ACC112 (cell line): Measurements from ENCODE around the gene LST1.
A peak's percentile ranks its signal among the peaks of the same experiment; 100 is the strongest.

ENCODE experiments used
- H2AFZ ChIP-seq: fragments of 200-600 bp; sonication (generic); one replicate; pipeline ENCODE4 v1.6.0; 2017; ENCODE audit warnings: antibody characterized with exemption, low read length; ENCODE audit not compliant: unreplicated experiment
- H3K27ac ChIP-seq: fragments of 200-600 bp; sonication (generic); 2 replicates; pipeline ENCODE4 v1.5.1; 2014; ENCODE audit warnings: low read depth, mild to moderate bottlenecking, antibody characterized with exemption, low read length, moderate library complexity
- H3K27me3 ChIP-seq: fragments of 200-600 bp; sonication (generic); 2 replicates; pipeline ENCODE4 v1.6.1; 2014; ENCODE audit warnings: mild to moderate bottlenecking, antibody characterized with exemption, low read length, moderate library complexity, mixed read lengths; ENCODE audit not compliant: insufficient read depth
- H3K36me3 ChIP-seq: fragments of 200-600 bp; sonication (generic); 2 replicates; pipeline ENCODE4 v1.6.1; 2016; ENCODE audit warnings: mild to moderate bottlenecking, antibody characterized with exemption, low read length, moderate library complexity, mixed read lengths; ENCODE audit not compliant: insufficient read depth
- H3K4me1 ChIP-seq: fragments of 200-600 bp; sonication (generic); one replicate; pipeline ENCODE4 v1.6.1; 2016; ENCODE audit warnings: low read length, mixed read lengths; ENCODE audit not compliant: insufficient read depth, unreplicated experiment, control insufficient read depth
- H3K4me3 ChIP-seq: fragments of 200-600 bp; sonication (generic); 2 replicates; pipeline ENCODE4 v1.5.1; 2014; ENCODE audit warnings: mild to moderate bottlenecking, low read depth, low read length
- H3K79me2 ChIP-seq: fragments of 200-600 bp; sonication (generic); one replicate; pipeline ENCODE4 v1.6.0; 2016; ENCODE audit warnings: low read length; ENCODE audit not compliant: control insufficient read depth, unreplicated experiment, insufficient read depth

LST1 gene

GRCh38 chr6:31609519-31610406 is 23.7 kb downstream of the LST1 start:
- H3K4me1 ChIP-seq = no peaks in the 10 kb centered on the region
- H2AFZ ChIP-seq = no peak overlapping the region
- no peak overlapping the region for H3K27ac ChIP-seq
- no peak overlapping the region for H3K4me3 ChIP-seq
- H3K36me3 ChIP-seq = no peaks in the 10 kb centered on the region
- H3K79me2 ChIP-seq = no peaks in the 10 kb centered on the region
- H3K27me3 ChIP-seq = no peaks in the 10 kb centered on the region

- H3K79me2 ChIP-seq = no peaks in the 10 kb centered on the region
Measured at GRCh38 chr6:31610968-31611367, 24.9 kb downstream of the LST1 start.

GRCh38 chr6:31614075-31614619 is 28.1 kb downstream of the LST1 start:
- no peaks in the 10 kb centered on the region for H3K79me2 ChIP-seq
- no peaks in the 10 kb centered on the region for H3K4me1 ChIP-seq
- H3K4me3 ChIP-seq = no peak overlapping the region
- no peak overlapping the region for H3K27ac ChIP-seq
- H3K36me3 ChIP-seq = no peaks in the 10 kb centered on the region
- no peak overlapping the region for H2AFZ ChIP-seq
- no peaks in the 10 kb centered on the region for H3K27me3 ChIP-seq

More at GRCh38 chr6:31610968-31611367, 24.9 kb downstream of the LST1 start:
- Histone ChIP-seq H3K27me3 (no peaks in the 10 kb centered on the region), H2AFZ (no peak overlapping the region), H3K36me3 (no peaks in the 10 kb centered on the region), H3K4me1 (no peaks in the 10 kb centered on the region), H3K27ac (no peak overlapping the region), H3K4me3 (no peak overlapping the region)

GRCh38 chr6:31614684-31615578 is 28.9 kb downstream of the LST1 start, which contains the start of gene AIF1:
Gene AIF1 (plus strand): TSS chr6:31615234. CDS start chr6:31615330, 96 bp downstream.
- no peak within 1 kb of the TSS for H3K27ac ChIP-seq
- H3K27me3 ChIP-seq = no peaks in the 10 kb centered on the region
- no peaks in the 10 kb centered on the region for H3K36me3 ChIP-seq
- no peak within 1 kb of the TSS for H2AFZ ChIP-seq
- no peak within 1 kb of the TSS for H3K4me3 ChIP-seq
- H3K4me1 ChIP-seq = no peaks in the 10 kb centered on the region
- H3K79me2 ChIP-seq = no peaks in the 10 kb centered on the region

GRCh38 chr6:31615748-31616147 is 29.7 kb downstream of the LST1 start:
- no peaks in the 10 kb centered on the region for H3K79me2 ChIP-seq
- no peaks in the 10 kb centered on the region for H3K4me1 ChIP-seq
- no peak overlapping the region for H3K27ac ChIP-seq
- H3K27me3 ChIP-seq = no peaks in the 10 kb centered on the region
- H3K36me3 ChIP-seq = no peaks in the 10 kb centered on the region
- no peak overlapping the region for H2AFZ ChIP-seq
- H3K4me3 ChIP-seq = no peak overlapping the region

GRCh38 chr6:31617010-31617409 is 30.9 kb downstream of the LST1 start:
- H2AFZ ChIP-seq = no peak overlapping the region
- no peaks in the 10 kb centered on the region for H3K4me1 ChIP-seq
- peaks cover 12% of the 10 kb centered on the region for H3K79me2 ChIP-seq
- H3K27me3 ChIP-seq = no peaks in the 10 kb centered on the region
- no peaks in the 10 kb centered on the region for H3K36me3 ChIP-seq
- H3K4me3 ChIP-seq = no peak overlapping the region
- H3K27ac ChIP-seq = no peak overlapping the region

- Histone ChIP-seq H3K79me2 (peaks cover 40% of the 10 kb centered on the region), H3K27me3 (no peaks in the 10 kb centered on the region), H3K27ac (peak overlapping the region; percentile 98), H2AFZ (peak overlapping the region; percentile 64), H3K36me3 (peaks cover 13% of the 10 kb centered on the region), H3K4me3 (peak overlapping the region; percentile 94), H3K4me1 (peaks cover 7% of the 10 kb centered on the region)
Measured at GRCh38 chr6:31619805-31620585, 33.9 kb downstream of the LST1 start.

- H3K36me3 ChIP-seq = peaks cover 21% of the 10 kb centered on the region
- H3K27ac ChIP-seq = peak within 1 kb of the TSS; percentile 98
- peaks cover 47% of the 10 kb centered on the region for H3K79me2 ChIP-seq
- peak within 1 kb of the TSS; percentile 64 for H2AFZ ChIP-seq
- H3K4me3 ChIP-seq = peak within 1 kb of the TSS; percentile 94
- peaks cover 7% of the 10 kb centered on the region for H3K4me1 ChIP-seq
- no peaks in the 10 kb centered on the region for H3K27me3 ChIP-seq
Measured at GRCh38 chr6:31620586-31621319, 34.7 kb downstream of the LST1 start, which contains the start of gene PRRC2A. Gene PRRC2A (plus strand): TSS chr6:31620715. CDS start chr6:31622790, 2,075 bp downstream.

- H3K36me3 ChIP-seq = peaks cover 27% of the 10 kb centered on the region
- peak overlapping the region; percentile 94 for H3K4me3 ChIP-seq
- peak overlapping the region; percentile 81 for H3K27ac ChIP-seq
- peaks cover 52% of the 10 kb centered on the region for H3K79me2 ChIP-seq
- H3K4me1 ChIP-seq = peaks cover 7% of the 10 kb centered on the region
- H2AFZ ChIP-seq = no peak overlapping the region
- no peaks in the 10 kb centered on the region for H3K27me3 ChIP-seq
Measured at GRCh38 chr6:31621320-31621939, 35.4 kb downstream of the LST1 start.
